NCI-H146 treated with DMSO at 0.1 percent for 48 hours (cell line): ENCODE data around the gene LCN9.

Source experiments
- DNase-seq: peaks from one replicate; lab custom pipeline; 2025; ENCODE audit not compliant: unreplicated experiment; lab: John Stamatoyannopoulos, UW

The LCN9 gene

GRCh38 chr9:135696446-135696845 lies 33.3 kb downstream of the LCN9 start:
- DNase-seq, result no peak

GRCh38 chr9:135697226-135697625 lies 34.1 kb downstream of the LCN9 start:
- no peak for DNase-seq

GRCh38 chr9:135698236-135698635 lies 35.1 kb downstream of the LCN9 start:
- no peak for DNase-seq

- no peak for DNase-seq
These were observed 35.7 kb downstream of the LCN9 start for GRCh38 chr9:135698767-135699166.

GRCh38 chr9:135699440-135699839 lies 36.3 kb downstream of the LCN9 start, which contains the start of gene SOHLH1:
Gene SOHLH1 (minus strand): TSS chr9:135699481. CDS start chr9:135699467, 14 bp downstream.
- no peak for DNase-seq

- DNase-seq, result no peak
These were observed 37.4 kb downstream of the LCN9 start for GRCh38 chr9:135700525-135700924.

GRCh38 chr9:135701067-135701958 lies 38.2 kb downstream of the LCN9 start:
- no peak for DNase-seq

- peak; percentile 10 for DNase-seq
These were observed 39.0 kb downstream of the LCN9 start, which contains the start of gene KCNT1 for GRCh38 chr9:135701959-135702721. Gene KCNT1 (plus strand): TSS chr9:135702185. CDS start chr9:135702259, 74 bp downstream.

GRCh38 chr9:135703726-135704125 lies 40.6 kb downstream of the LCN9 start:
- DNase-seq, result no peak

GRCh38 chr9:135704483-135704882 lies 41.4 kb downstream of the LCN9 start:
- DNase-seq, result no peak

GRCh38 chr9:135705376-135705775 lies 42.3 kb downstream of the LCN9 start:
- DNase-seq, result no peak

- no peak for DNase-seq
These were observed 43.2 kb downstream of the LCN9 start for GRCh38 chr9:135706288-135706687.

- DNase-seq, result no peak
These were observed 44.4 kb downstream of the LCN9 start for GRCh38 chr9:135707252-135708138.

- DNase-seq, result no peak
These were observed 45.1 kb downstream of the LCN9 start for GRCh38 chr9:135708164-135708563.

GRCh38 chr9:135711391-135711790 lies 48.3 kb downstream of the LCN9 start:
- DNase-seq, result no peak

- no peak for DNase-seq
These were observed 48.8 kb downstream of the LCN9 start for GRCh38 chr9:135711881-135712280.

- no peak for DNase-seq
These were observed 49.6 kb downstream of the LCN9 start for GRCh38 chr9:135712613-135713295.

- no peak for DNase-seq
These were observed 51.3 kb downstream of the LCN9 start for GRCh38 chr9:135714242-135715055.

GRCh38 chr9:135715056-135715595 lies 52.0 kb downstream of the LCN9 start:
- DNase-seq, result no peak
